ENCODE data around the gene CALHM2. TPM values are rescaled to one million over a fixed set of nuclear protein-coding genes. Genes with fewer than 3 reads are reported as not detected.

CALHM2 gene
- total RNA-seq, 1 donor from 2014 or later, result 17.5 TPM

GRCh38 chr10:103396789-103397087, 55.4 kb downstream of the CALHM2 start:
- no peak for DNase-seq
- Mint-ChIP-seq H3K9me3 (no peaks in the 10 kb centered on the region), H3K4me1 (peaks cover 41% of the 10 kb centered on the region), H3K27ac (peak overlapping the region; percentile 81), H3K27me3 (no peaks in the 10 kb centered on the region), H3K36me3 (ENCODE audit: low read depth) (peaks cover 61% of the 10 kb centered on the region), H3K4me3 (peak overlapping the region; percentile 87)
- intact Hi-C loops (cut with micrococcal nuclease), result loop anchor here (1.0 to 5.0 kb wide), 3 partner anchors 28 to 654 kb away; partner anchors contain the start of genes PCGF6 and WBP1L

Other genes with a start within 250 kb of the CALHM2 start
- gene RPEL1, start 206.5 kb downstream of the CALHM2 start, total RNA-seq, result not detected in 2 replicates
- 0.92 and 1.4 TPM in 2 replicates for gene INA, start 175.2 kb downstream of the CALHM2 start, total RNA-seq
- gene PCGF6, start 101.2 kb downstream of the CALHM2 start, total RNA-seq, result 19.3 and 19.7 TPM in 2 replicates
- gene TAF5, start 84.4 kb downstream of the CALHM2 start, total RNA-seq, result 11.9 and 12.1 TPM in 2 replicates
- gene ATP5MK, start 55.9 kb downstream of the CALHM2 start, total RNA-seq, result 477 and 504 TPM in 2 replicates
- 103 and 105 TPM in 2 replicates for gene PDCD11, start 55.7 kb downstream of the CALHM2 start, total RNA-seq
- gene CALHM1, start 6.5 kb upstream of the CALHM2 start, total RNA-seq, result not detected in 2 replicates
- not detected in 2 replicates for gene CALHM3, start 26.9 kb upstream of the CALHM2 start, total RNA-seq
- gene NEURL1, start 41.3 kb upstream of the CALHM2 start, total RNA-seq, result 2.8 and 3.1 TPM in 2 replicates

All from activated CD4-positive, alpha-beta T cell treated with anti-CD3 and anti-CD28 coated beads, Interleukin-2, amount 10 ng/mL, durations not matched to agents 24 days and 14 days (primary cell).